Subcutaneous abdominal adipose tissue (tissue), 5 donors: ENCODE results near the gene ZDHHC21.
"Not testable (repeated sequence)": the region's sequence is repeated elsewhere in the genome, so short reads cannot be mapped to it uniquely, and the experiment has no call there.

Experiments
- H3K27ac ChIP-seq: one replicate; pipeline ENCODE4 v1.7.0; 2013; ENCODE audit warnings: low read depth, mild to moderate bottlenecking, inconsistent platforms, low read length, moderate library complexity
- H3K27me3 ChIP-seq, 5 donors: one replicate each; pipeline ENCODE4 v1.7.0; 2013; ENCODE audit warnings: low read length in 5 of 5, inconsistent platforms in 1 of 5; ENCODE audit not compliant: control insufficient read depth in 5 of 5, insufficient read depth in 4 of 5
- H3K36me3 ChIP-seq, 5 donors: one replicate each; pipeline ENCODE4 v1.7.0; 2013; ENCODE audit warnings: low read length in 5 of 5; ENCODE audit not compliant: control insufficient read depth in 5 of 5, insufficient read depth in 5 of 5
- H3K4me1 ChIP-seq, 5 donors: one replicate each; pipeline ENCODE4 v1.7.0; 2013; ENCODE audit warnings: low read length in 5 of 5, mild to moderate bottlenecking in 3 of 5, moderate library complexity in 1 of 5; ENCODE audit not compliant: control insufficient read depth in 5 of 5, insufficient read depth in 5 of 5
- H3K4me3 ChIP-seq, 5 donors: one replicate each; pipeline ENCODE4 v1.7.0; 2013; ENCODE audit warnings: low read length in 5 of 5, low read depth in 1 of 5
- H3K9ac ChIP-seq, 5 donors: one replicate each; pipeline ENCODE4 v1.7.0; 2013; ENCODE audit warnings: low read length in 5 of 5, mild to moderate bottlenecking in 4 of 5, moderate library complexity in 3 of 5
- H3K9me3 ChIP-seq, 5 donors: one replicate each; pipeline ENCODE4 v1.7.0; 2013; ENCODE audit warnings: low read length in 5 of 5; ENCODE audit not compliant: control insufficient read depth in 5 of 5
- donor health status: healthy.
- donor health status: healthy.
- donor health status: healthy.
- donor health status: healthy.
- donor health status: healthy.

Gene ZDHHC21

GRCh38 chr9:14686168-14686567, 7.1 kb downstream of the ZDHHC21 start:
- no peaks in the 10 kb centered on the region for H3K27me3 ChIP-seq
- H3K4me3 ChIP-seq, result no peak overlapping the region
- H3K4me1 ChIP-seq, result peaks cover 0 to 6% (median 0%) of the 10 kb centered on the region in 5 donors
- no peak overlapping the region for H3K9ac ChIP-seq
- no peak overlapping the region for H3K27ac ChIP-seq
- H3K36me3 ChIP-seq, result peaks cover 3 to 20% (median 10%) of the 10 kb centered on the region in 5 donors
- H3K9me3 ChIP-seq, result no peaks in the 10 kb centered on the region

GRCh38 chr9:14682616-14683015, 10.6 kb downstream of the ZDHHC21 start:
- not testable (repeated sequence) for H3K27ac ChIP-seq, H3K4me3 ChIP-seq, H3K27me3 ChIP-seq, H3K9ac ChIP-seq, H3K36me3 ChIP-seq, H3K9me3 ChIP-seq, H3K4me1 ChIP-seq

GRCh38 chr9:14678776-14679175, 14.5 kb downstream of the ZDHHC21 start:
- Histone ChIP-seq H3K27ac (no peak overlapping the region), H3K4me3 (no peak overlapping the region), H3K9ac (no peak overlapping the region), H3K27me3 (no peaks in the 10 kb centered on the region), H3K4me1 (no peaks in the 10 kb centered on the region), H3K9me3 (no peaks in the 10 kb centered on the region), H3K36me3 (peaks cover 0 to 13% (median 0%) of the 10 kb centered on the region in 5 donors)

DNA sequence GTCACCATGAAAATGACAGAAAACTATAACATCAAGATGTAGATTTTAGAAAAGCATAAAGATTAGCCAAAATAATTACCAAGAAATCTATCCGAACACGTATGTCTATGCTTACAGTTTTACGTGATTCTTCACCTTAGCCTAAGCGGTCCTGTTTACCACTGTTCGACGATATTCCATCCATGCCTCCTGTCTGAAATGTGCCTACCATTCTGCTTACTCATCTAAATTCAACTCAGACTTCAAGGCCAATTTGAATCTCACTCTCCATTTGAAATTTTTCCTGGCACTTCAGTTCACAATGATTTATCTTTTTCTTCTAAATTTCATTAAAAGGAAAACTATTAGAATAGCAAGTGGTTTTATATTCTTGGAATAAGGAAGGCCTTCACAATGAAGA, 15.4 kb downstream of the ZDHHC21 start:
- H3K36me3 ChIP-seq, result peaks cover 0 to 13% (median 0%) of the 10 kb centered on the region in 5 donors
- H3K27me3 ChIP-seq, result no peaks in the 10 kb centered on the region
- H3K9ac ChIP-seq, result no peak overlapping the region

GRCh38 chr9:14677396-14677795, 15.8 kb downstream of the ZDHHC21 start:
- Histone ChIP-seq H3K36me3 (peaks cover 0 to 13% (median 2%) of the 10 kb centered on the region in 5 donors), H3K4me1 (no peaks in the 10 kb centered on the region), H3K9ac (no peak overlapping the region), H3K9me3 (no peaks in the 10 kb centered on the region), H3K27ac (no peak overlapping the region), H3K4me3 (no peak overlapping the region), H3K27me3 (no peaks in the 10 kb centered on the region)

More for the DNA sequence above, 15.4 kb downstream of the ZDHHC21 start:
- H3K4me1 ChIP-seq, result no peaks in the 10 kb centered on the region
- no peaks in the 10 kb centered on the region for H3K9me3 ChIP-seq
- H3K4me3 ChIP-seq, result no peak overlapping the region
- no peak overlapping the region for H3K27ac ChIP-seq

- H3K27me3 ChIP-seq, result no peaks in the 10 kb centered on the region
- no peaks in the 10 kb centered on the region for H3K9me3 ChIP-seq
- no peak overlapping the region for H3K4me3 ChIP-seq
- H3K4me1 ChIP-seq, result no peaks in the 10 kb centered on the region
- no peak overlapping the region for H3K9ac ChIP-seq
- no peak overlapping the region for H3K27ac ChIP-seq
- H3K36me3 ChIP-seq, result peaks cover 0 to 24% (median 5%) of the 10 kb centered on the region in 5 donors
Observed at GRCh38 chr9:14674630-14675029, 18.6 kb downstream of the ZDHHC21 start.

GRCh38 chr9:14671377-14671776, 21.9 kb downstream of the ZDHHC21 start:
- no peaks in the 10 kb centered on the region for H3K4me1 ChIP-seq
- H3K27ac ChIP-seq, result no peak overlapping the region
- no peak overlapping the region for H3K9ac ChIP-seq
- peaks cover 0 to 14% (median 5%) of the 10 kb centered on the region in 5 donors for H3K36me3 ChIP-seq
- H3K9me3 ChIP-seq, result no peaks in the 10 kb centered on the region
- no peaks in the 10 kb centered on the region for H3K27me3 ChIP-seq
- no peak overlapping the region for H3K4me3 ChIP-seq

GRCh38 chr9:14670718-14671117, 22.5 kb downstream of the ZDHHC21 start:
- no peak overlapping the region for H3K27ac ChIP-seq
- H3K9ac ChIP-seq, result no peak overlapping the region
- no peaks in the 10 kb centered on the region for H3K9me3 ChIP-seq
- H3K4me3 ChIP-seq, result no peak overlapping the region
- peaks cover 0 to 14% (median 5%) of the 10 kb centered on the region in 5 donors for H3K36me3 ChIP-seq
- H3K27me3 ChIP-seq, result no peaks in the 10 kb centered on the region
- no peaks in the 10 kb centered on the region for H3K4me1 ChIP-seq

DNA sequence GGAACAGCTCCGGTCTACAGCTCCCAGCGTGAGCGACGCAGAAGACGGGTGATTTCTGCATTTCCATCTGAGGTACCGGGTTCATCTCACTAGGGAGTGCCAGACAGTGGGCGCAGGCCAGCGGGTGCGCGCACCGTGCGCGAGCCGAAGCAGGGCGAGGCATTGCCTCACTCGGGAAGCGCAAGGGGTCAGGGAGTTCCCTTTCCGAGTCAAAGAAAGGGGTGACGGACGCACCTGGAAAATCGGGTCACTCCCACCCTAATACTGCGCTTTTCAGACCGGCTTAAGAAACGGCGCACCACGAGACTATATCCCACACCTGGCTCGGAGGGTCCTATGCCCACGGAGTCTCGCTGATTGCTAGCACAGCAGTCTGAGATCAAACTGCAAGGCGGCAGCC, 29.2 kb downstream of the ZDHHC21 start:
- H3K9me3 ChIP-seq, H3K4me1 ChIP-seq, H3K36me3 ChIP-seq, H3K4me3 ChIP-seq, H3K27ac ChIP-seq, H3K9ac ChIP-seq, H3K27me3 ChIP-seq: not testable (repeated sequence)

- Histone ChIP-seq H3K27ac (no peak overlapping the region), H3K27me3 (no peaks in the 10 kb centered on the region), H3K9me3 (no peaks in the 10 kb centered on the region), H3K36me3 (peaks cover 0 to 14% (median 0%) of the 10 kb centered on the region in 5 donors), H3K9ac (no peak overlapping the region), H3K4me3 (no peak overlapping the region), H3K4me1 (no peaks in the 10 kb centered on the region)
Observed at GRCh38 chr9:14662060-14662453, 31.2 kb downstream of the ZDHHC21 start.
